ENCODE measurements around the gene KLHL29. TPM values are rescaled to one million over a fixed set of nuclear protein-coding genes. Genes with fewer than 3 reads are reported as not detected.

Gene KLHL29
- total and polyA plus RNA-seq, 10 of the 15 experiments (the other 5 are each of a cell fraction or from before 2014, with no cell fraction given), result 1.4 to 19.5 (median 6.1) TPM

GRCh38 chr2:23559561-23560239, 174.7 kb downstream of the KLHL29 start:
- intact Hi-C loops (cut with micrococcal nuclease; ENCODE audit: unreplicated experiment) (loop anchor here (10.0 kb wide), 1 partner anchor 365 kb away; no protein-coding TSS in a partner anchor), in situ Hi-C loops (cut with MboI) (no loop called here)
- Histone ChIP-seq H4K20me1 (ENCODE audit: control insufficient read depth, insufficient read depth) (no peaks in the 10 kb centered on the region), H3K79me2 (ENCODE audit: control insufficient read depth, insufficient read depth, low read length) (no peaks in the 10 kb centered on the region), H3K4me3 (no peak overlapping the region), H3K27me3 (replicated peaks in 1 of 2; ENCODE audit: control insufficient read depth in 2 of 2, insufficient read depth in 2 of 2, low read length in 1 of 2) (no peaks in the 10 kb centered on the region), H3K9me3 (replicated peaks; ENCODE audit: control insufficient read depth, insufficient read depth, low read length) (no peaks in the 10 kb centered on the region), H3K9ac (ENCODE audit: control insufficient read depth, insufficient read depth, low read length) (no peak overlapping the region), H2AFZ (ENCODE audit: control insufficient read depth, low read depth, low read length) (no peak overlapping the region), H3K36me3 (ENCODE audit: control insufficient read depth in 2 of 2, insufficient read depth in 2 of 2, low read length in 1 of 2) (peaks cover 5 to 6% of the 10 kb centered on the region in 2 experiments; a peak in 3 of 4 replicates), H3K4me1 (ENCODE audit: control insufficient read depth, insufficient read depth, low read length) (no peaks in the 10 kb centered on the region), H3K27ac (ENCODE audit: control insufficient read depth, insufficient read depth) (no peak overlapping the region), H3K4me2 (ENCODE audit: control insufficient read depth, insufficient read depth) (no peak overlapping the region)
- no TSS peak for BruUV-seq (replicated peaks)
- no peak for FAIRE-seq
- TF ChIP-seq FOS (IDR thresholded peaks at IDR 0.05; ENCODE audit: borderline replicate concordance, extremely low read depth, insufficient read length) (no peak), CHD1 (IDR thresholded peaks at IDR 0.05; ENCODE audit: low read depth, low read length) (no peak), ATF2 (IDR thresholded peaks at IDR 0.05; ENCODE audit: low read length) (no peak), PKNOX1 (IDR thresholded peaks at IDR 0.05) (no peak), CHD2 (IDR thresholded peaks at IDR 0.05; ENCODE audit: borderline replicate concordance, low read depth, low read length) (no peak), E4F1 (IDR thresholded peaks at IDR 0.05; ENCODE audit: borderline replicate concordance, partially characterized antibody) (no peak), RB1 (IDR thresholded peaks at IDR 0.05; ENCODE audit: borderline replicate concordance) (no peak), ATF3 (IDR thresholded peaks at IDR 0.05; ENCODE audit: borderline replicate concordance, extremely low read depth, low read depth, low read length) (no peak)
- POLR2A ChIA-PET, result no interaction called here
- CTCF ChIA-PET, result no interaction called here
- no peak for DNase-seq (ENCODE audit: low read depth, low spot score)
- SMC1A ChIA-PET (ENCODE audit: uncharacterized antibody, unreplicated experiment), result no interaction called here
- no peak for ATAC-seq
- 71% methylated on average over 20 of the region's 20 CpGs for WGBS (ENCODE audit: insufficient coverage, insufficient replicate concordance, low lambda C conversion rate, missing lambda C conversion rate)
- RAD21 ChIA-PET (ENCODE audit: unreplicated experiment), result no interaction called here
